ENCODE data around the gene BTNL9.

BTNL9 gene

GRCh38 chr5:181051841-181052671 is 12.0 kb downstream of the BTNL9 start:
- Histone ChIP-seq H3K36me3 (ENCODE audit: control insufficient read depth in 2 of 2, insufficient read depth in 2 of 2, low read length in 2 of 2) (no peaks in the 10 kb centered on the region), H3K9me3 (ENCODE audit: control insufficient read depth in 2 of 2, low read length in 2 of 2) (no peaks in the 10 kb centered on the region), H3K27ac (ENCODE audit: low read depth in 2 of 2, low read length in 2 of 2) (no peak overlapping the region), H3K27me3 (ENCODE audit: control insufficient read depth in 2 of 2, insufficient read depth in 2 of 2, low read length in 2 of 2) (peaks cover 42 to 59% of the 10 kb centered on the region in 2 donors), H3K4me3 (ENCODE audit: low read length in 2 of 2) (peak overlapping the region; percentile 31 to 59), H3K4me1 (ENCODE audit: control insufficient read depth in 2 of 2, insufficient read depth in 2 of 2, low read length in 2 of 2) (peaks cover 8 to 10% of the 10 kb centered on the region in 2 donors), H3K9ac (ENCODE audit: low read depth in 1 of 2, low read length in 2 of 2) (no peak overlapping the region)

GRCh38 chr5:181052672-181053487 is 12.8 kb downstream of the BTNL9 start:
- Histone ChIP-seq H3K27me3 (ENCODE audit: control insufficient read depth in 2 of 2, insufficient read depth in 2 of 2, low read length in 2 of 2) (peaks cover 39 to 57% of the 10 kb centered on the region in 2 donors), H3K27ac (ENCODE audit: low read depth in 2 of 2, low read length in 2 of 2) (no peak overlapping the region)

GRCh38 chr5:181053488-181054121 is 13.5 kb downstream of the BTNL9 start:
- Histone ChIP-seq H3K9ac (ENCODE audit: low read depth in 1 of 2, low read length in 2 of 2) (peak overlapping the region in 1 of 2 donors; percentile 43), H3K36me3 (ENCODE audit: control insufficient read depth in 2 of 2, insufficient read depth in 2 of 2, low read length in 2 of 2) (no peaks in the 10 kb centered on the region), H3K27ac (ENCODE audit: low read depth in 2 of 2, low read length in 2 of 2) (no peak overlapping the region), H3K4me3 (ENCODE audit: low read length in 2 of 2) (peak overlapping the region; percentile 67 to 69), H3K9me3 (ENCODE audit: control insufficient read depth in 2 of 2, low read length in 2 of 2) (no peaks in the 10 kb centered on the region), H3K27me3 (ENCODE audit: control insufficient read depth in 2 of 2, insufficient read depth in 2 of 2, low read length in 2 of 2) (peaks cover 38 to 59% of the 10 kb centered on the region in 2 donors), H3K4me1 (ENCODE audit: control insufficient read depth in 2 of 2, insufficient read depth in 2 of 2, low read length in 2 of 2) (peaks cover 8 to 10% of the 10 kb centered on the region in 2 donors)

More at GRCh38 chr5:181052672-181053487, 12.8 kb downstream of the BTNL9 start:
- H3K36me3 ChIP-seq (ENCODE audit: control insufficient read depth in 2 of 2, insufficient read depth in 2 of 2, low read length in 2 of 2): no peaks in the 10 kb centered on the region
- H3K4me3 ChIP-seq (ENCODE audit: low read length in 2 of 2): peak overlapping the region; percentile 67 to 69
- H3K9me3 ChIP-seq (ENCODE audit: control insufficient read depth in 2 of 2, low read length in 2 of 2): no peaks in the 10 kb centered on the region
- peak overlapping the region in 1 of 2 donors; percentile 43 for H3K9ac ChIP-seq (ENCODE audit: low read depth in 1 of 2, low read length in 2 of 2)
- H3K4me1 ChIP-seq (ENCODE audit: control insufficient read depth in 2 of 2, insufficient read depth in 2 of 2, low read length in 2 of 2): peaks cover 8 to 10% of the 10 kb centered on the region in 2 donors

GRCh38 chr5:181054138-181054537 is 14.1 kb downstream of the BTNL9 start:
- Histone ChIP-seq H3K9me3 (ENCODE audit: control insufficient read depth in 2 of 2, low read length in 2 of 2) (no peaks in the 10 kb centered on the region), H3K27me3 (ENCODE audit: control insufficient read depth in 2 of 2, insufficient read depth in 2 of 2, low read length in 2 of 2) (peaks cover 40 to 61% of the 10 kb centered on the region in 2 donors), H3K4me3 (ENCODE audit: low read length in 2 of 2) (peak overlapping the region in 1 of 2 donors; percentile 69), H3K36me3 (ENCODE audit: control insufficient read depth in 2 of 2, insufficient read depth in 2 of 2, low read length in 2 of 2) (no peaks in the 10 kb centered on the region), H3K4me1 (ENCODE audit: control insufficient read depth in 2 of 2, insufficient read depth in 2 of 2, low read length in 2 of 2) (peaks cover 8 to 10% of the 10 kb centered on the region in 2 donors), H3K27ac (ENCODE audit: low read depth in 2 of 2, low read length in 2 of 2) (no peak overlapping the region), H3K9ac (ENCODE audit: low read depth in 1 of 2, low read length in 2 of 2) (no peak overlapping the region)

- peaks cover 39 to 58% of the 10 kb centered on the region in 2 donors for H3K27me3 ChIP-seq (ENCODE audit: control insufficient read depth in 2 of 2, insufficient read depth in 2 of 2, low read length in 2 of 2)
- no peaks in the 10 kb centered on the region for H3K9me3 ChIP-seq (ENCODE audit: control insufficient read depth in 2 of 2, low read length in 2 of 2)
- no peak overlapping the region for H3K27ac ChIP-seq (ENCODE audit: low read depth in 2 of 2, low read length in 2 of 2)
- no peak overlapping the region for H3K4me3 ChIP-seq (ENCODE audit: low read length in 2 of 2)
- H3K36me3 ChIP-seq (ENCODE audit: control insufficient read depth in 2 of 2, insufficient read depth in 2 of 2, low read length in 2 of 2): no peaks in the 10 kb centered on the region
- no peak overlapping the region for H3K9ac ChIP-seq (ENCODE audit: low read depth in 1 of 2, low read length in 2 of 2)
- peaks cover 8 to 10% of the 10 kb centered on the region in 2 donors for H3K4me1 ChIP-seq (ENCODE audit: control insufficient read depth in 2 of 2, insufficient read depth in 2 of 2, low read length in 2 of 2)
Measured at GRCh38 chr5:181054871-181055459, 14.9 kb downstream of the BTNL9 start.

- no peaks in the 10 kb centered on the region for H3K9me3 ChIP-seq (ENCODE audit: control insufficient read depth in 2 of 2, low read length in 2 of 2)
- no peak overlapping the region for H3K9ac ChIP-seq (ENCODE audit: low read depth in 1 of 2, low read length in 2 of 2)
- no peak overlapping the region for H3K4me3 ChIP-seq (ENCODE audit: low read length in 2 of 2)
- H3K27me3 ChIP-seq (ENCODE audit: control insufficient read depth in 2 of 2, insufficient read depth in 2 of 2, low read length in 2 of 2): peaks cover 43 to 53% of the 10 kb centered on the region in 2 donors
- H3K4me1 ChIP-seq (ENCODE audit: control insufficient read depth in 2 of 2, insufficient read depth in 2 of 2, low read length in 2 of 2): peaks cover 8 to 10% of the 10 kb centered on the region in 2 donors
- no peaks in the 10 kb centered on the region for H3K36me3 ChIP-seq (ENCODE audit: control insufficient read depth in 2 of 2, insufficient read depth in 2 of 2, low read length in 2 of 2)
- H3K27ac ChIP-seq (ENCODE audit: low read depth in 2 of 2, low read length in 2 of 2): no peak overlapping the region
Measured at GRCh38 chr5:181056431-181056830, 16.4 kb downstream of the BTNL9 start.

- Histone ChIP-seq H3K9ac (ENCODE audit: low read depth in 1 of 2, low read length in 2 of 2) (no peak overlapping the region), H3K36me3 (ENCODE audit: control insufficient read depth in 2 of 2, insufficient read depth in 2 of 2, low read length in 2 of 2) (no peaks in the 10 kb centered on the region), H3K4me3 (ENCODE audit: low read length in 2 of 2) (no peak overlapping the region), H3K9me3 (ENCODE audit: control insufficient read depth in 2 of 2, low read length in 2 of 2) (no peaks in the 10 kb centered on the region), H3K27ac (ENCODE audit: low read depth in 2 of 2, low read length in 2 of 2) (no peak overlapping the region), H3K4me1 (ENCODE audit: control insufficient read depth in 2 of 2, insufficient read depth in 2 of 2, low read length in 2 of 2) (peaks cover 6 to 7% of the 10 kb centered on the region in 2 donors), H3K27me3 (ENCODE audit: control insufficient read depth in 2 of 2, insufficient read depth in 2 of 2, low read length in 2 of 2) (peaks cover 42 to 49% of the 10 kb centered on the region in 2 donors)
Measured at GRCh38 chr5:181058321-181058720, 18.3 kb downstream of the BTNL9 start.

- no peaks in the 10 kb centered on the region for H3K36me3 ChIP-seq (ENCODE audit: control insufficient read depth in 2 of 2, insufficient read depth in 2 of 2, low read length in 2 of 2)
- no peaks in the 10 kb centered on the region for H3K9me3 ChIP-seq (ENCODE audit: control insufficient read depth in 2 of 2, low read length in 2 of 2)
- peaks cover 1 to 2% of the 10 kb centered on the region in 2 donors for H3K4me1 ChIP-seq (ENCODE audit: control insufficient read depth in 2 of 2, insufficient read depth in 2 of 2, low read length in 2 of 2)
- H3K27ac ChIP-seq (ENCODE audit: low read depth in 2 of 2, low read length in 2 of 2): no peak overlapping the region
- no peak overlapping the region for H3K4me3 ChIP-seq (ENCODE audit: low read length in 2 of 2)
- H3K9ac ChIP-seq (ENCODE audit: low read depth in 1 of 2, low read length in 2 of 2): no peak overlapping the region
- peaks cover 37 to 48% of the 10 kb centered on the region in 2 donors for H3K27me3 ChIP-seq (ENCODE audit: control insufficient read depth in 2 of 2, insufficient read depth in 2 of 2, low read length in 2 of 2)
Measured at GRCh38 chr5:181058786-181059296, 18.8 kb downstream of the BTNL9 start.
